Endometrial microvascular endothelial cells (primary cell): Measurements from ENCODE around the gene GZMM. TPM values are rescaled to one million over a fixed set of nuclear protein-coding genes. Genes with fewer than 3 reads are reported as not detected.
"Not testable (repeated sequence)": the region's sequence is repeated elsewhere in the genome, so short reads cannot be mapped to it uniquely, and the experiment has no call there.

ENCODE experiments used
- in situ Hi-C: cut with HindIII; loops from 2 replicates; pipeline ENCODE4 v1.10.0; 2017; ENCODE audit warnings: low sequenced_read_pairs, low pct_unique_long_range_greater_than_20kb; ENCODE audit errors: inconsistent ontology term
- total RNA-seq: library from RNA; depleted of rRNA; stranded (reverse); fragments of >200 nt; gene quantifications from one replicate; pipeline ENCODE4 v1.2.3, GENCODE V29; 2015; ENCODE audit errors: inconsistent ontology term

GZMM gene
- total RNA-seq, 1 donor from 2014 or later: not detected

- in situ Hi-C loops: no loop called here
Observed at GRCh38 chr19:576768-577438, 33.0 kb downstream of the GZMM start.

- in situ Hi-C loops: no loop called here
Observed at GRCh38 chr19:577439-578392, 33.9 kb downstream of the GZMM start.

GRCh38 chr19:579111-579841 lies 35.4 kb downstream of the GZMM start:
- in situ Hi-C loops: no loop called here

GRCh38 chr19:579842-580155 lies 35.9 kb downstream of the GZMM start:
- in situ Hi-C loops: no loop called here

- in situ Hi-C loops: no loop called here
Observed at GRCh38 chr19:580274-580835, 36.5 kb downstream of the GZMM start.

- in situ Hi-C loops: no loop called here
Observed at GRCh38 chr19:581399-582111, 37.7 kb downstream of the GZMM start.

GRCh38 chr19:582497-583197 lies 38.8 kb downstream of the GZMM start:
- in situ Hi-C loops: no loop called here

- in situ Hi-C loops: no loop called here
Observed at GRCh38 chr19:583198-583967, 39.5 kb downstream of the GZMM start.

GRCh38 chr19:583968-584239 lies 40.1 kb downstream of the GZMM start:
- in situ Hi-C loops: no loop called here

- in situ Hi-C loops: no loop called here
Observed at GRCh38 chr19:584240-585001, 40.6 kb downstream of the GZMM start.

- in situ Hi-C loops: not testable (repeated sequence)
Observed at GRCh38 chr19:585146-585545, 41.3 kb downstream of the GZMM start.

GRCh38 chr19:585551-586110 lies 41.8 kb downstream of the GZMM start:
- in situ Hi-C loops: no loop called here

GRCh38 chr19:588093-588740 lies 44.4 kb downstream of the GZMM start:
- in situ Hi-C loops: no loop called here

- in situ Hi-C loops: no loop called here
Observed at GRCh38 chr19:588741-589692, 45.2 kb downstream of the GZMM start.

GRCh38 chr19:589693-590395 lies 46.0 kb downstream of the GZMM start, which contains the start of gene HCN2:
TSS of gene HCN2 (plus strand) at chr19:589881. CDS start at chr19:589946, 65 bp downstream.
- in situ Hi-C loops: no loop called here
